PC-9 (cell line): ENCODE results near the gene GCH1. TPM values are rescaled to one million over a fixed set of nuclear protein-coding genes. Genes with fewer than 3 reads are reported as not detected.

ENCODE experiments used
- BruUV-seq: library from RNA; stranded (reverse); fragments of 400-500 nt; replicated peaks from 2 replicates; lab custom pipeline; 2021; lab: Mats Ljungman, UMichigan
- CTCF ChIA-PET: fragments of 300-600 bp; sonication (Branson Sonifier 250); formaldehyde crosslinking; loops from one replicate; lab custom pipeline; 2022; ENCODE audit warnings: antibody characterized with exemption; lab: Charles Lee
- POLR2A ChIA-PET: fragments of 300-600 bp; sonication (Branson Sonifier 250); formaldehyde crosslinking; loops from one replicate; lab custom pipeline; 2022; ENCODE audit warnings: antibody characterized with exemption; ENCODE audit not compliant: unreplicated experiment; lab: Charles Lee
- DNase-seq, 2 experiments: peaks; one replicate each; pipeline versions ENCODE4 v3.0.0 to v3.0.0-alpha.2; 2015 to 2022; ENCODE audit warnings: mixed read lengths in 1 of 2
- H2AFZ ChIP-seq: fragments of 200-600 bp; sonication (generic); 2 replicates; pipeline ENCODE4 v1.8.1; 2017; ENCODE audit warnings: antibody characterized with exemption
- H3F3A ChIP-seq: fragments of 200-600 bp; sonication (generic); 2 replicates; pipeline ENCODE4 v1.8.1; 2017; ENCODE audit warnings: antibody characterized with exemption, mild to moderate bottlenecking, low read depth; ENCODE audit not compliant: insufficient read depth
- H3K27ac ChIP-seq: fragments of 200-600 bp; sonication (generic); 2 replicates; pipeline ENCODE4 v1.6.1; 2016; ENCODE audit warnings: mixed run types
- H3K27me3 ChIP-seq: fragments of 200-600 bp; sonication (generic); 2 replicates; pipeline ENCODE4 v1.6.1; 2016; ENCODE audit warnings: low read depth, mixed run types; ENCODE audit not compliant: insufficient read depth
- H3K36me3 ChIP-seq: fragments of 200-600 bp; sonication (generic); 2 replicates; pipeline ENCODE4 v1.6.1; 2016; ENCODE audit warnings: low read depth, mixed run types
- H3K4me1 ChIP-seq: fragments of 200-600 bp; sonication (generic); replicated peaks from 2 replicates; pipeline ENCODE4 v1.6.1; 2016; ENCODE audit warnings: mixed run types; ENCODE audit not compliant: insufficient read depth
- H3K4me2 ChIP-seq: fragments of 200-600 bp; sonication (generic); 2 replicates; pipeline ENCODE4 v1.6.1; 2017; ENCODE audit warnings: mixed run types
- H3K4me3 ChIP-seq: fragments of 200-600 bp; sonication (generic); 2 replicates; pipeline ENCODE4 v1.6.1; 2016; ENCODE audit warnings: mixed run types
- H3K79me2 ChIP-seq: fragments of 200-600 bp; sonication (generic); 2 replicates; pipeline ENCODE4 v1.6.1; 2017; ENCODE audit warnings: low read depth, mixed run types
- H3K9me2 ChIP-seq: fragments of 200-600 bp; sonication (generic); 2 replicates; pipeline ENCODE4 v1.8.1; 2017; ENCODE audit warnings: mild to moderate bottlenecking; ENCODE audit not compliant: insufficient read depth
- H3K9me3 ChIP-seq: fragments of 200-600 bp; sonication (generic); 2 replicates; pipeline ENCODE4 v1.8.1; 2016; ENCODE audit warnings: low read depth; ENCODE audit not compliant: insufficient read depth
- H4K20me1 ChIP-seq: fragments of 200-600 bp; sonication (generic); 2 replicates; pipeline ENCODE4 v1.8.1; 2017; ENCODE audit not compliant: insufficient read depth
- EZH2 ChIP-seq: fragments of 200-600 bp; sonication (generic); IDR thresholded peaks from 2 replicates; pipeline ENCODE4 v1.8.0; 2017; ENCODE audit warnings: antibody characterized with exemption, low read depth
- intact Hi-C: fragments of 100-400 bp; cut with micrococcal nuclease; formaldehyde crosslinking; loops from one replicate; pipeline ENCODE4 v1.10.0; 2022; ENCODE audit not compliant: unreplicated experiment
- total RNA-seq: library from RNA; stranded (reverse); gene quantifications from 2 replicates; pipeline ENCODE4 v1.2.3, GENCODE V29; 2021
- TF ChIP-seq, protein P1 (sequence below): fragments of 200-600 bp; sonication (generic); conservative IDR thresholded peaks from 2 replicates; pipeline ENCODE4 v1.6.1; 2017; ENCODE audit warnings: mixed run types, antibody characterized with exemption, mild to moderate bottlenecking, moderate library complexity

The GCH1 gene
- total RNA-seq, 1 experiment from 2014 or later: 5.1 TPM

DNA sequence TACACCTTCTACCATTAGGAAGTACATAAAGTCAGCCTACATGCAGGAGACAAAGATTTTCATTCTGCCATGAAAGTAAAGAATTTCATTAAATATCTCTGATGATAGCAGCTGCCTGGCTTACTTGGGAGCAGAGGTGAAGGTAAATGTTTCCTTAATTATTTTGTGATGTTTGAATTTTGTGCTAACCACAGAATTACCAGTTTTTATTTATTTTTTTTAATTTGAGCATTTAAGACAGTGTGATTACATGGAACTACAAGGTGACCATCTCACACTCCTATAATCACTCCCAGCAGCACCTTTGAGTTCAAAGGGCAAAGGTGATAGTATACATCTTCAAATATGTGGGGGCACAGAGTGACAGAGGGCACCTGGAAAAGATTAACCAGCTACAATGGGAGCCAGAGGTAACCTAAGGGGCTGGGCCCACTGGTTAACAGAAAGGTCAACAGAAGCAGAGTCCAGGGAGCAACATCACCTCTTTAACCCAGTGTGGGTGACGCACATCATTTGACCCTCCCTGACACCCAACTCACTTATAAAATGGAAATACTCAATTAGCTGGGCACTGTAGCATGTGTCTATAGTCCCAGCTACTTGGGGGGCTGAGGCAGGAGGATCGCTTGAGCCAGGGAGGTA is 65.0 kb downstream of the GCH1 start:
- Histone ChIP-seq H2AFZ (no peak overlapping the region), H3F3A (no peaks in the 10 kb centered on the region), H4K20me1 (no peaks in the 10 kb centered on the region), H3K4me3 (no peak overlapping the region), H3K4me2 (no peak overlapping the region), H3K4me1 (no peaks in the 10 kb centered on the region), H3K9me3 (no peaks in the 10 kb centered on the region), H3K9me2 (no peaks in the 10 kb centered on the region), H3K27me3 (no peaks in the 10 kb centered on the region), H3K27ac (no peak overlapping the region), H3K36me3 (no peaks in the 10 kb centered on the region), H3K79me2 (no peaks in the 10 kb centered on the region)
- intact Hi-C loops: no loop called here
- POLR2A ChIA-PET: no interaction called here
- no TSS peak for BruUV-seq
- CTCF ChIA-PET: no interaction called here
- DNase-seq: no peak
- TF ChIP-seq, protein P1, sequence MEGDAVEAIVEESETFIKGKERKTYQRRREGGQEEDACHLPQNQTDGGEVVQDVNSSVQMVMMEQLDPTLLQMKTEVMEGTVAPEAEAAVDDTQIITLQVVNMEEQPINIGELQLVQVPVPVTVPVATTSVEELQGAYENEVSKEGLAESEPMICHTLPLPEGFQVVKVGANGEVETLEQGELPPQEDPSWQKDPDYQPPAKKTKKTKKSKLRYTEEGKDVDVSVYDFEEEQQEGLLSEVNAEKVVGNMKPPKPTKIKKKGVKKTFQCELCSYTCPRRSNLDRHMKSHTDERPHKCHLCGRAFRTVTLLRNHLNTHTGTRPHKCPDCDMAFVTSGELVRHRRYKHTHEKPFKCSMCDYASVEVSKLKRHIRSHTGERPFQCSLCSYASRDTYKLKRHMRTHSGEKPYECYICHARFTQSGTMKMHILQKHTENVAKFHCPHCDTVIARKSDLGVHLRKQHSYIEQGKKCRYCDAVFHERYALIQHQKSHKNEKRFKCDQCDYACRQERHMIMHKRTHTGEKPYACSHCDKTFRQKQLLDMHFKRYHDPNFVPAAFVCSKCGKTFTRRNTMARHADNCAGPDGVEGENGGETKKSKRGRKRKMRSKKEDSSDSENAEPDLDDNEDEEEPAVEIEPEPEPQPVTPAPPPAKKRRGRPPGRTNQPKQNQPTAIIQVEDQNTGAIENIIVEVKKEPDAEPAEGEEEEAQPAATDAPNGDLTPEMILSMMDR: no peak
- TF ChIP-seq EZH2: no peak

DNA sequence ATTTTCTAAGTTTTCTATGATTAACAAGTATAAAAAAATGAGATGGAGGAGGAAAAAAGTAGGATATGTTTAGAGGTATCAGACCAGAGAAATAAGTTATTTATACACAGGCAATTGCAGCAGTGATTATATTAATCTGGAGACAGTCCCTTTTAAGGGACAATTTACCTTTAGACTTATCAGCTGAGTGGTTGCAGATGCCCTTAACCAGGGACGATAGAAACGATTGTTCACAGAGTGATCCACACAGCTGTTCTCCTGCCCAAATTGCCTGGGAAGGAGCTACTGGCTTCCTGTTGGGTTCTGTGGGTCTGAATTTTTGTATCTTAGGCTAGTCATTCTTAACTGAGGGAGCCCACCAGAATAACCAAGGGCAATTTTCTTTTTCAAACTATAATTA is 66.4 kb downstream of the GCH1 start:
- Histone ChIP-seq H3F3A (no peaks in the 10 kb centered on the region), H3K9me2 (no peaks in the 10 kb centered on the region), H3K4me1 (no peaks in the 10 kb centered on the region), H3K79me2 (no peaks in the 10 kb centered on the region), H2AFZ (no peak overlapping the region), H4K20me1 (no peaks in the 10 kb centered on the region), H3K27ac (no peak overlapping the region), H3K36me3 (no peaks in the 10 kb centered on the region), H3K4me2 (no peak overlapping the region), H3K27me3 (no peaks in the 10 kb centered on the region), H3K4me3 (no peak overlapping the region), H3K9me3 (no peaks in the 10 kb centered on the region)
- intact Hi-C loops: no loop called here
- TF ChIP-seq EZH2: no peak
- TF ChIP-seq, protein P1: no peak
- DNase-seq: no peak
- CTCF ChIA-PET: no interaction called here
- POLR2A ChIA-PET: no interaction called here
- no TSS peak for BruUV-seq

DNA sequence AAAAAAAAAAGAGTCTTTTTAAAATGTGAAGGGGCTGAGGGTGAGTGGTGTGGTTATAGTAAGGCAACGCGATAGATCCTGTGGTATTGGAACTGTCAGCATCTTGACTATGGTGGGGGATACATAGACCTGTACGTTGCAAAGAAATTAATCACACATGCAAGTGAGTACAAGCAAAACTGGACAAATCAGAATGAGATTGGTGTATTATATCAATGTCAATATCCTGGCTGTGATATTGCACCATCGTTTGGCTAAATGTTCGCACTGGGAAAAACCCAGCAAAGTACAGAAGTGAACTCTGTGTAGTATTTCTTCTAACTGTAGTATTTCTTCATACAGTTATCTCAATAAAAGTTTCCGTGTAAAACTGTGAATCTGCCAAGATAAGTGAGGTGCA is 67.9 kb downstream of the GCH1 start:
- Histone ChIP-seq H3K9me3 (no peaks in the 10 kb centered on the region), H3K4me2 (no peak overlapping the region), H3K9me2 (no peaks in the 10 kb centered on the region), H3F3A (no peaks in the 10 kb centered on the region), H3K27ac (no peak overlapping the region), H4K20me1 (no peaks in the 10 kb centered on the region), H3K4me1 (no peaks in the 10 kb centered on the region), H2AFZ (no peak overlapping the region), H3K4me3 (no peak overlapping the region), H3K27me3 (no peaks in the 10 kb centered on the region), H3K79me2 (no peaks in the 10 kb centered on the region), H3K36me3 (no peaks in the 10 kb centered on the region)
- TF ChIP-seq, protein P1: no peak
- no peak for TF ChIP-seq EZH2
- ChIA-PET POLR2A (no interaction called here), CTCF (no interaction called here)
- intact Hi-C loops: no loop called here
- DNase-seq: no peak
- no TSS peak for BruUV-seq
